HepG2 (cell line): Measurements from ENCODE around the gene HNRNPL. TPM values are rescaled to one million over a fixed set of nuclear protein-coding genes. Genes with fewer than 3 reads are reported as not detected.

Source experiments
- ATAC-seq: fragments of 200-7000 bp; cut with Tn5 transposase; 3 replicates; pipeline ENCODE4 v1.9.1; 2020; ENCODE audit warnings: mild to moderate bottlenecking, moderate library complexity
- BruUV-seq: library from RNA; stranded (reverse); fragments of 400-500 nt; replicated peaks from 2 replicates; lab custom pipeline; 2021; lab: Mats Ljungman, UMichigan
- CTCF ChIA-PET: fragments of 300-600 bp; formaldehyde crosslinking; extraction: SDS; loops from one replicate; lab custom pipeline; 2021; ENCODE audit warnings: low total read pairs, inconsistent platforms, low intra/inter-chr PET ratio; lab: Yijun Ruan, JAX
- POLR2A ChIA-PET: fragments of 350-600 bp; sonication (Branson Sonifier 250); formaldehyde crosslinking; loops from one replicate; lab custom pipeline; 2020; ENCODE audit warnings: antibody characterized with exemption, inconsistent platforms; lab: Yijun Ruan, JAX
- DNase-seq: peaks from one replicate; pipeline ENCODE4 v3.0.0-alpha.2; 2015; ENCODE audit warnings: low spot score
- FAIRE-seq: peaks from 3 replicates; lab custom pipeline; 2011; peaks lifted over from hg19 to GRCh38; lab: Jason Lieb, UNC
- H2AFZ ChIP-seq: one replicate; pipeline ENCODE4 v1.6.1; 2011; ENCODE audit warnings: low read length, inconsistent platforms
- H3K27ac ChIP-seq: fragments of 300-600 bp; 3 replicates; pipeline ENCODE4 v1.8.0; 2011; ENCODE audit warnings: mixed run types, mild to moderate bottlenecking, mixed read lengths, low read length, inconsistent platforms; ENCODE audit not compliant: insufficient read depth; ENCODE audit errors: extremely low read length
- H3K27me3 ChIP-seq, 2 experiments: fragments of 200-600 bp in 1 of 2; 2 replicates in 1 of 2; 3 replicates in 1 of 2; pipeline versions ENCODE4 v1.6.0 to v1.8.0; 2011; ENCODE audit warnings: low read length in 2 of 2, mild to moderate bottlenecking in 2 of 2, moderate library complexity in 2 of 2, inconsistent platforms in 1 of 2; ENCODE audit not compliant: insufficient read depth in 2 of 2, control insufficient read depth in 1 of 2
- H3K36me3 ChIP-seq, 2 experiments: fragments of 200-600 bp in 1 of 2; replicated peaks in 1 of 2; 2 replicates in 1 of 2; 3 replicates in 1 of 2; pipeline versions ENCODE4 v1.5.1 to v1.8.0; 2011; ENCODE audit warnings: low read length in 2 of 2, inconsistent platforms in 1 of 2; ENCODE audit not compliant: insufficient read depth in 2 of 2, control insufficient read depth in 1 of 2
- H3K4me1 ChIP-seq: 2 replicates; pipeline ENCODE4 v1.5.1; 2012; ENCODE audit warnings: low read length, inconsistent platforms; ENCODE audit not compliant: insufficient read depth
- H3K4me2 ChIP-seq: 2 replicates; pipeline ENCODE4 v1.6.0; 2011; ENCODE audit warnings: low read depth, low read length, inconsistent platforms
- H3K4me3 ChIP-seq, 3 experiments: fragments of 200-600 bp in 1 of 3; sonication (generic), shearing (Covaris generic) in 1 of 3; replicated peaks in 1 of 3; 2 replicates each; pipeline ENCODE4 v1.5.1; 2011 to 2016; ENCODE audit warnings: low read length in 3 of 3, inconsistent platforms in 2 of 3, low read depth in 2 of 3, mild to moderate bottlenecking in 2 of 3, control low read depth in 1 of 3, mixed read lengths in 1 of 3; ENCODE audit not compliant: insufficient read depth in 1 of 3
- H3K79me2 ChIP-seq: one replicate; pipeline ENCODE4 v1.6.1; 2011; ENCODE audit warnings: low read length, inconsistent platforms; ENCODE audit not compliant: insufficient read depth
- H3K9ac ChIP-seq: 2 replicates; pipeline ENCODE4 v1.6.0; 2011; ENCODE audit warnings: mild to moderate bottlenecking, low read depth, low read length, inconsistent platforms; ENCODE audit not compliant: insufficient read depth
- H3K9me3 ChIP-seq: 2 replicates; pipeline ENCODE4 v1.5.1; 2012; ENCODE audit warnings: mild to moderate bottlenecking, low read length
- H4K20me1 ChIP-seq: 2 replicates; pipeline ENCODE4 v1.6.0; 2011; ENCODE audit warnings: inconsistent platforms, mild to moderate bottlenecking, low read length, moderate library complexity; ENCODE audit not compliant: insufficient read depth
- ESRRA ChIP-seq: sonication (generic); formaldehyde crosslinking; IDR thresholded peaks from 2 replicates; pipeline ENCODE4 v1.5.1; 2020; ENCODE audit warnings: mild to moderate bottlenecking, low read depth, missing genetic modification reagents
- ETV5 ChIP-seq: IDR thresholded peaks from 2 replicates; pipeline ENCODE4 v1.6.1; 2018; ENCODE audit warnings: missing biosample characterization, missing genetic modification reagents, inconsistent platforms, borderline replicate concordance
- GABPA ChIP-seq, 2 experiments: IDR thresholded peaks; 2 replicates each; pipeline ENCODE4 v1.6.1; 2011 to 2016; ENCODE audit warnings: low read depth in 2 of 2, low read length in 1 of 2, missing biosample characterization in 1 of 2, missing genetic modification characterization in 1 of 2
- GFI1 ChIP-seq: sonication (generic); formaldehyde crosslinking; IDR thresholded peaks from 2 replicates; pipeline ENCODE4 v1.5.0; 2020; ENCODE audit warnings: missing genetic modification reagents, mild to moderate bottlenecking, borderline replicate concordance
- HNF4G ChIP-seq, 2 experiments: sonication (generic) in 1 of 2; formaldehyde crosslinking in 1 of 2; IDR thresholded peaks; 2 replicates each; pipeline versions ENCODE4 v1.4.0 to v1.6.1; 2011 to 2020; ENCODE audit warnings: borderline replicate concordance in 2 of 2, low read depth in 2 of 2, mild to moderate bottlenecking in 2 of 2, low read length in 1 of 2, missing genetic modification reagents in 1 of 2, moderate library complexity in 1 of 2
- NR2C2 ChIP-seq: sonication (generic); formaldehyde crosslinking; IDR thresholded peaks from 2 replicates; pipeline ENCODE4 v1.4.0; 2020; ENCODE audit warnings: missing genetic modification reagents, mild to moderate bottlenecking, moderate library complexity, borderline replicate concordance
- PPARG ChIP-seq: conservative IDR thresholded peaks from 2 replicates; pipeline ENCODE4 v1.6.1; 2016; ENCODE audit warnings: missing biosample characterization, missing genetic modification reagents
- ZFP90 ChIP-seq: sonication (generic); formaldehyde crosslinking; IDR thresholded peaks from 2 replicates; pipeline ENCODE4 v1.8.0; 2022; ENCODE audit warnings: missing genetic modification reagents, mild to moderate bottlenecking, inconsistent platforms, borderline replicate concordance
- ZNF572 ChIP-seq: sonication (generic); formaldehyde crosslinking; IDR thresholded peaks from 2 replicates; pipeline ENCODE4 v1.5.1; 2020; ENCODE audit warnings: mild to moderate bottlenecking, missing genetic modification reagents
- ZNF891 ChIP-seq: sonication (generic); formaldehyde crosslinking; IDR thresholded peaks from 2 replicates; pipeline ENCODE4 v1.5.0; 2020; ENCODE audit warnings: mild to moderate bottlenecking, missing genetic modification reagents
- WGBS: methylation state at CpG from one replicate; pipeline ENCODE4 v1.1.6; 2017; ENCODE audit warnings: low lambda C conversion rate; 5-methylcytosine and 5-hydroxymethylcytosine counted together
- in situ Hi-C: cut with HindIII; loops from 2 replicates; pipeline ENCODE4 v1.10.0; 2017; ENCODE audit warnings: low pct_unique_long_range_greater_than_20kb; ENCODE audit not compliant: extremely low pct_ligation_motif_present
- intact Hi-C: fragments of 100-400 bp; cut with micrococcal nuclease; formaldehyde crosslinking; loops from one replicate; pipeline ENCODE4 v1.10.0; 2022; ENCODE audit not compliant: unreplicated experiment
- polyA plus RNA-seq, 8 experiments: library from polyadenylated mRNA; depleted of rRNA in 3 of 8; stranded (reverse) in 7 of 8; unstranded in 1 of 8; fragments of >200 nt; fragmentation: Illumina TruSeq in 4 of 8; extraction: Trizol in 4 of 8; gene quantifications; 2 replicates each; pipeline versions ENCODE4 v1.2.1 to v1.2.3, GENCODE V29; 2011 to 2016; ENCODE audit warnings: low read depth in 4 of 8, missing spikeins in 1 of 8, mixed read lengths in 1 of 8; ENCODE audit not compliant: insufficient read depth in 1 of 8
- total RNA-seq, 5 experiments: library from RNA; depleted of rRNA; stranded (reverse); fragments of >200 nt; fragmentation: Illumina TruSeq; extraction: Trizol; gene quantifications; 2 replicates each; pipeline ENCODE4 v1.2.3, GENCODE V29; 2016; ENCODE audit warnings: low read depth in 1 of 5
- TF ChIP-seq, protein P1 (sequence below): sonication (generic); formaldehyde crosslinking; IDR thresholded peaks from 2 replicates; pipeline ENCODE4 v1.4.0; 2020; ENCODE audit warnings: low read depth, missing genetic modification reagents
- TF ChIP-seq, protein P2 (sequence below): sonication (generic); formaldehyde crosslinking; IDR thresholded peaks from 2 replicates; pipeline ENCODE4 v1.4.0; 2020; ENCODE audit warnings: missing genetic modification reagents

HNRNPL gene
- total and polyA plus RNA-seq, 2 of the 13 experiments (the other 11 are each of a cell fraction or from before 2014, with no cell fraction given), result 156 to 278 TPM

DNA sequence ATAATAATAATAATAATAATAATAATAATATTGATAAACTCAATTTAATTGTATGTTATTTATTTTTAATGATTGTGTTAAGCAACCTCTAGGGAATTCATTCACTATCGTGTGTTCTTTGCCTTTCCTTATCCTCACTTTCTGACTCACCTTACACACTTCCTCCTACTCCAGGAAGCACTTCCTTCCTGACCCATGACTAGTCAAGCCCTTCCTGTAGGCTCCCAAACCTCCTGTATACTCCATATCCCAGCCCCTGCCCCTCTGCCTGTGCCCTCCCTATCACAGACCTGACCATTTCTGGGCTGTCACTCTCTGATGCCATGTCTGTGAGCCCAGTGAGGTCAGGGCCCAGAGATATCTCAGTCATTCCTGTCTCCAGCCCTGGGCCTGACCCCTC lies 44.6 kb downstream of the HNRNPL start:
- Histone ChIP-seq H3K4me1 (peaks cover 25% of the 10 kb centered on the region), H3K27ac (no peak overlapping the region), H3K9me3 (no peaks in the 10 kb centered on the region)
- ATAC-seq, result no peak
- BruUV-seq, result no TSS peak
- TF ChIP-seq GABPA (IDR thresholded peaks at IDR 0.05; ENCODE audit: low read depth, low read length) (no peak), GABPA (CRISPR knock-in tag; IDR thresholded peaks at IDR 0.05; ENCODE audit: low read depth) (peak; percentile 73), ZFP90 (CRISPR knock-in tag) (no peak), NR2C2 (peak; percentile 67; the same call in 1 of the 2 replicates), ETV5 (CRISPR knock-in tag) (0 out of 2 replicates have a peak, but pooled peaks have one; percentile 19), ESRRA (no peak)
- TF ChIP-seq, all 625 proteins: peak for 3
- FAIRE-seq (no peak), DNase-seq (no peak)
- Histone ChIP-seq H3K27me3 (no peaks in the 10 kb centered on the region), H4K20me1 (no peaks in the 10 kb centered on the region), H3K4me3 (no peak overlapping the region), H2AFZ (no peak overlapping the region), H3K79me2 (no peaks in the 10 kb centered on the region), H3K4me2 (no peak overlapping the region; the same call in 1 of the 2 replicates), H3K9ac (no peak overlapping the region), H3K36me3 (no peaks in the 10 kb centered on the region)
- 67% methylated on average over 1 of the region's 1 CpG for WGBS
- intact Hi-C loops (no loop called here), in situ Hi-C loops (no loop called here)
- POLR2A ChIA-PET, result interaction anchor here (0.6 kb wide), 1 partner anchor 375 kb away, joined by 3 read pairs; no protein-coding TSS in a partner anchor
- CTCF ChIA-PET, result no interaction called here

DNA sequence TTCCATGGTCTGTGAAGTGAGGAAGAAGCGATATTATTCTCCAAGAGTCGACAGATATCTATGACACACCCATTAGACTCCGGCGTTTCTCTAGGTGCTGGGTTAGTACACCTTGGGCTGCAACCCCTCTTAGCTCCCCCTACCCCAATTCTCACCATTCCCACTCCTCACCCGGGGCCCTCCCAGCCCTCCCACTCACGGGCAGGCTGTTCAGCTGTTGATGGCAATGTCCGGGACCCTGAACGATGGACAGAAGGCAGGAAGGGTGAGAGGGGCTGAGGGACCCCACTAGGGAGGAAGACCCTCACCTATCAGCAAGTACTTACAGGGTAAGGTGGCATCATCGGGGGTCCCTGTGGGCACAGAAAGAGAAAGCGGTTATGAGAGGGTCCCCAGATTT lies 46.2 kb downstream of the HNRNPL start:
- CTCF ChIA-PET, result no interaction called here
- Histone ChIP-seq H3K36me3 (no peaks in the 10 kb centered on the region), H3K9ac (no peak overlapping the region), H3K4me1 (peaks cover 31% of the 10 kb centered on the region), H3K27ac (no peak overlapping the region), H3K4me3 (no peak overlapping the region), H4K20me1 (no peaks in the 10 kb centered on the region), H3K79me2 (no peaks in the 10 kb centered on the region), H2AFZ (no peak overlapping the region), H3K9me3 (no peaks in the 10 kb centered on the region), H3K27me3 (no peaks in the 10 kb centered on the region), H3K4me2 (no peak overlapping the region)
- no peak for DNase-seq
- POLR2A ChIA-PET, result interaction anchor here (0.8 kb wide), 1 partner anchor 35 kb away, joined by 3 read pairs; no protein-coding TSS in a partner anchor
- no peak for FAIRE-seq
- in situ Hi-C loops (no loop called here), intact Hi-C loops (no loop called here)
- WGBS, result 72% methylated on average over 10 of the region's 10 CpGs
- no TSS peak for BruUV-seq
- ATAC-seq, result no peak
- TF ChIP-seq, protein P1, sequence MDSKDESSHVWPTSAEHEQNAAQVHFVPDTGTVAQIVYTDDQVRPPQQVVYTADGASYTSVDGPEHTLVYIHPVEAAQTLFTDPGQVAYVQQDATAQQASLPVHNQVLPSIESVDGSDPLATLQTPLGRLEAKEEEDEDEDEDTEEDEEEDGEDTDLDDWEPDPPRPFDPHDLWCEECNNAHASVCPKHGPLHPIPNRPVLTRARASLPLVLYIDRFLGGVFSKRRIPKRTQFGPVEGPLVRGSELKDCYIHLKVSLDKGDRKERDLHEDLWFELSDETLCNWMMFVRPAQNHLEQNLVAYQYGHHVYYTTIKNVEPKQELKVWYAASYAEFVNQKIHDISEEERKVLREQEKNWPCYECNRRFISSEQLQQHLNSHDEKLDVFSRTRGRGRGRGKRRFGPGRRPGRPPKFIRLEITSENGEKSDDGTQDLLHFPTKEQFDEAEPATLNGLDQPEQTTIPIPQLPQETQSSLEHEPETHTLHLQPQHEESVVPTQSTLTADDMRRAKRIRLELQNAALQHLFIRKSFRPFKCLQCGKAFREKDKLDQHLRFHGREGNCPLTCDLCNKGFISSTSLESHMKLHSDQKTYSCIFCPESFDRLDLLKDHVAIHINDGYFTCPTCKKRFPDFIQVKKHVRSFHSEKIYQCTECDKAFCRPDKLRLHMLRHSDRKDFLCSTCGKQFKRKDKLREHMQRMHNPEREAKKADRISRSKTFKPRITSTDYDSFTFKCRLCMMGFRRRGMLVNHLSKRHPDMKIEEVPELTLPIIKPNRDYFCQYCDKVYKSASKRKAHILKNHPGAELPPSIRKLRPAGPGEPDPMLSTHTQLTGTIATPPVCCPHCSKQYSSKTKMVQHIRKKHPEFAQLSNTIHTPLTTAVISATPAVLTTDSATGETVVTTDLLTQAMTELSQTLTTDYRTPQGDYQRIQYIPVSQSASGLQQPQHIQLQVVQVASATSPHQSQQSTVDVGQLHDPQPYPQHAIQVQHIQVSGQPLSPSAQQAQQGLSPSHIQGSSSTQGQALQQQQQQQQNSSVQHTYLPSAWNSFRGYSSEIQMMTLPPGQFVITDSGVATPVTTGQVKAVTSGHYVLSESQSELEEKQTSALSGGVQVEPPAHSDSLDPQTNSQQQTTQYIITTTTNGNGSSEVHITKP, result no peak
- TF ChIP-seq HNF4G (IDR thresholded peaks at IDR 0.05; ENCODE audit: borderline replicate concordance, low read depth, low read length), result no peak
- no peak for TF ChIP-seq HNF4G (CRISPR knock-in tag; IDR thresholded peaks at IDR 0.05; ENCODE audit: borderline replicate concordance, low read depth)
- TF ChIP-seq ZNF572 (CRISPR knock-in tag), result no peak
- TF ChIP-seq, protein P2, sequence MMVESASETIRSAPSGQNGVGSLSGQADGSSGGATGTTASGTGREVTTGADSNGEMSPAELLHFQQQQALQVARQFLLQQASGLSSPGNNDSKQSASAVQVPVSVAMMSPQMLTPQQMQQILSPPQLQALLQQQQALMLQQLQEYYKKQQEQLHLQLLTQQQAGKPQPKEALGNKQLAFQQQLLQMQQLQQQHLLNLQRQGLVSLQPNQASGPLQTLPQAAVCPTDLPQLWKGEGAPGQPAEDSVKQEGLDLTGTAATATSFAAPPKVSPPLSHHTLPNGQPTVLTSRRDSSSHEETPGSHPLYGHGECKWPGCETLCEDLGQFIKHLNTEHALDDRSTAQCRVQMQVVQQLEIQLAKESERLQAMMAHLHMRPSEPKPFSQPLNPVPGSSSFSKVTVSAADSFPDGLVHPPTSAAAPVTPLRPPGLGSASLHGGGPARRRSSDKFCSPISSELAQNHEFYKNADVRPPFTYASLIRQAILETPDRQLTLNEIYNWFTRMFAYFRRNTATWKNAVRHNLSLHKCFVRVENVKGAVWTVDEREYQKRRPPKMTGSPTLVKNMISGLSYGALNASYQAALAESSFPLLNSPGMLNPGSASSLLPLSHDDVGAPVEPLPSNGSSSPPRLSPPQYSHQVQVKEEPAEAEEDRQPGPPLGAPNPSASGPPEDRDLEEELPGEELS, result no peak
- TF ChIP-seq GFI1 (CRISPR knock-in tag), result no peak
- no peak for TF ChIP-seq PPARG
- no peak for TF ChIP-seq ZNF891 (CRISPR knock-in tag)
